B cell (primary cell): ENCODE results near the gene TSC22D1. TPM values are rescaled to one million over a fixed set of nuclear protein-coding genes. Genes with fewer than 3 reads are reported as not detected.

ENCODE experiments used
- ATAC-seq: fragments of 200-7000 bp; cut with Tn5 transposase; one replicate; pipeline ENCODE4 v1.10.0; 2021; ENCODE audit warnings: low read depth, mild to moderate bottlenecking, moderate number of reproducible peaks, moderate library complexity
- CTCF ChIA-PET: fragments of 350-600 bp; sonication (Branson Sonifier 250); formaldehyde crosslinking; loops from one replicate; lab custom pipeline; 2021; ENCODE audit warnings: antibody characterized with exemption, inconsistent platforms; lab: Charles Lee
- POLR2A ChIA-PET: fragments of 350-600 bp; sonication (Branson Sonifier 250); formaldehyde crosslinking; loops from one replicate; lab custom pipeline; 2021; ENCODE audit warnings: antibody characterized with exemption; lab: Charles Lee
- DNase-seq: peaks from one replicate; pipeline ENCODE4 v3.0.0; 2013
- H2AFZ ChIP-seq: 2 replicates; pipeline ENCODE4 v1.6.1; 2012; ENCODE audit warnings: mild to moderate bottlenecking, low read depth, low read length; ENCODE audit not compliant: insufficient read depth, poor library complexity, severe bottlenecking
- H3K27ac ChIP-seq, 2 donors: 1 replicate in 1 of 2; 2 replicates in 1 of 2; pipeline ENCODE4 v1.5.1; 2012 to 2013; ENCODE audit warnings: low read length in 2 of 2, mild to moderate bottlenecking in 2 of 2, moderate library complexity in 1 of 2
- H3K27me3 ChIP-seq, 4 experiments: fragments of 200-600 bp in 1 of 4; sonication (generic) in 1 of 4; replicated peaks in 1 of 4; 1 replicate in 2 of 4; 2 replicates in 2 of 4; pipeline versions ENCODE4 v1.6.1 to v1.7.0; 2013 to 2016; ENCODE audit warnings: low read length in 3 of 4, mild to moderate bottlenecking in 2 of 4, mixed read lengths in 1 of 4, moderate library complexity in 1 of 4; ENCODE audit not compliant: insufficient read depth in 4 of 4, control insufficient read depth in 3 of 4; ENCODE audit errors: control extremely low read depth in 1 of 4
- H3K36me3 ChIP-seq, 2 experiments: replicated peaks in 1 of 2; 1 replicate in 1 of 2; 2 replicates in 1 of 2; pipeline versions ENCODE4 v1.6.1 to v1.7.1; 2013; ENCODE audit warnings: low read length in 1 of 2; ENCODE audit not compliant: insufficient read depth in 2 of 2, control insufficient read depth in 1 of 2; ENCODE audit errors: control extremely low read depth in 1 of 2, extremely low read depth in 1 of 2
- H3K4me1 ChIP-seq, 2 donors: fragments of 200-600 bp in 1 of 2; sonication (generic) in 1 of 2; 1 replicate in 1 of 2; 2 replicates in 1 of 2; pipeline versions ENCODE4 v1.5.1 to v1.6.1; 2013 to 2017; ENCODE audit warnings: low read length in 2 of 2; ENCODE audit not compliant: control insufficient read depth in 2 of 2, insufficient read depth in 2 of 2
- H3K4me2 ChIP-seq: replicated peaks from 2 replicates; pipeline ENCODE3; 2012; ENCODE audit warnings: mild to moderate bottlenecking, low read depth, low read length; ENCODE audit not compliant: poor library complexity, severe bottlenecking
- H3K4me3 ChIP-seq, 5 experiments: fragments of 200-600 bp in 1 of 5; sonication (generic) in 1 of 5; 1 replicate in 3 of 5; 2 replicates in 2 of 5; pipeline versions ENCODE4 v1.5.1 to v1.7.0; 2011 to 2016; ENCODE audit warnings: low read length in 4 of 5, mild to moderate bottlenecking in 4 of 5, low read depth in 2 of 5, control low read depth in 1 of 5, moderate library complexity in 1 of 5; ENCODE audit not compliant: insufficient read depth in 1 of 5; ENCODE audit errors: control extremely low read depth in 1 of 5, extremely low read depth in 1 of 5
- H3K79me2 ChIP-seq: fragments of 200-600 bp; sonication (generic); one replicate; pipeline ENCODE4 v1.6.0; 2016; ENCODE audit warnings: low read length; ENCODE audit not compliant: control insufficient read depth, insufficient read depth
- H3K9ac ChIP-seq: fragments of 200-600 bp; sonication (generic); 2 replicates; pipeline ENCODE4 v1.6.1; 2017; ENCODE audit warnings: mild to moderate bottlenecking, low read length, moderate library complexity
- H3K9me3 ChIP-seq, 3 donors: one replicate each; pipeline versions ENCODE4 v1.6.1 to v1.7.1; 2013; ENCODE audit warnings: low read length in 2 of 3; ENCODE audit not compliant: control insufficient read depth in 2 of 3, insufficient read depth in 1 of 3; ENCODE audit errors: control extremely low read depth in 1 of 3
- H4K20me1 ChIP-seq: 2 replicates; pipeline ENCODE4 v1.6.0; 2012; ENCODE audit warnings: mild to moderate bottlenecking, low read length; ENCODE audit not compliant: insufficient read depth, control insufficient read depth, poor library complexity, severe bottlenecking
- H3K27ac Mint-ChIP-seq: one replicate; pipeline ENCODE4 v1.8.0; 2021; ENCODE audit warnings: mixed read lengths
- H3K27me3 Mint-ChIP-seq: one replicate; pipeline ENCODE4 v1.8.0; 2021; ENCODE audit warnings: mixed read lengths
- H3K4me1 Mint-ChIP-seq: one replicate; pipeline ENCODE4 v1.8.0; 2021; ENCODE audit warnings: mixed read lengths
- H3K4me3 Mint-ChIP-seq: one replicate; pipeline ENCODE4 v1.8.0; 2021; ENCODE audit warnings: mixed read lengths
- H3K9me3 Mint-ChIP-seq: one replicate; pipeline ENCODE4 v1.8.0; 2022; ENCODE audit warnings: mixed read lengths; ENCODE audit not compliant: insufficient read depth
- CTCF ChIP-seq: fragments of 200-600 bp; IDR thresholded peaks from one replicate; pipeline ENCODE4 v1.8.0; 2022; ENCODE audit warnings: antibody characterized with exemption, mild to moderate bottlenecking
- EZH2 ChIP-seq: IDR thresholded peaks from 2 replicates; pipeline ENCODE4 v1.6.1; 2012; ENCODE audit warnings: borderline replicate concordance, low read depth, mild to moderate bottlenecking, moderate library complexity, low read length; ENCODE audit not compliant: insufficient read depth, poor library complexity, severe bottlenecking
- WGBS: methylation state at CpG from one replicate; pipeline ENCODE4 v1.1.5; 2013; ENCODE audit warnings: missing lambda C conversion rate; ENCODE audit not compliant: insufficient coverage; 5-methylcytosine and 5-hydroxymethylcytosine counted together
- intact Hi-C: fragments of 100-400 bp; cut with micrococcal nuclease; formaldehyde crosslinking; loops from one replicate; pipeline ENCODE4 v1.10.0; 2022
- polyA plus RNA-seq: library from polyadenylated mRNA; depleted of rRNA; stranded (reverse); fragments of >200 nt; gene quantifications from 2 replicates; pipeline ENCODE4 v1.2.3, GENCODE V29; 2012
- total RNA-seq, 2 donors: library from RNA; stranded (reverse); fragments of 120-200 nt in 1 of 2; gene quantifications; 1 replicate in 1 of 2; 2 replicates in 1 of 2; pipeline versions ENCODE4 v1.2.3 to v1.2.4, GENCODE V29; 2013 to 2022

Gene TSC22D1
- total and polyA plus RNA-seq, 2 donors (not counting 1 experiment from before 2014, with no cell fraction given) = 7.0 to 36.6 TPM

DNA sequence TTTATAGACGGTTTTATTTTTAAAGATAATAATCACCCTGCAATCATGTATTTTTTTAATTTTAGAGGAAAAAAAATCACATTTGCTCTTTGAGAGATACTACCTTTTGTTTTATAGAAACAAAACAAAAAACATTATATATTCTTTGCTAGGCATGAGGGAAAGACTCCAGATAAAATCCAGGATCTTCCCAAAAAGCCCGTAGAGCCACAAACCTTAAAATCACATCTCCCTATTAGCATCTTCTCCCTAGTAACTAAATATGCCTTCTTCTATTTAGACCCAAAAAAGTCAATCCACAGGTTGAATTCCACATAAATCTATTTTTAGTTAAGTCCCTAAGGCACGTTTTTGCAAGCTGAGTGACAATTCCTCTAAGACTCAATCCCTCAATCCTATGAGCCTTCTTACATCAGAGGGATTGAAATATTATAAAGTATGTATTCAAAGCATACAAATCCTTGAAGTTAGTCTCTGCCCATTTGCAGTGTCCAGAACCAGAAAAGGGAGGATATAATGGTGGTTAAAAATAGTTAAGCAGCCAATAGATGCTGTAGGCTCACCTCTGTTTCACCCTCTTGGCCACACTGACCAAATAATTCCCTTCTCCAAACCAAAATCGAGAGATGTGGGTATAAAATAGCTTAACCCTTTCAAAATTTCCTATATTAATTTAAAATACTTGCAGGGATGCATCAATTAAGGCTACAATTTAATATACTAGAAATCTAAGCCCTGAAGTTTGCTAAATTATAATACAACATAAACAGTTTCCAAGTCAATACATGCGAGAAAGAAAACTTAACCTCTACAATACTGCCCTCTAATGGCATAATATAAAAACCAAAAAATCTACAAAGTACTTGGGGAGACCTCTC is 138.5 kb downstream of the TSC22D1 start:
- Histone ChIP-seq H3K27ac (peak overlapping the region; percentile 32 to 54), H4K20me1 (no peaks in the 10 kb centered on the region), H3K4me1 (peaks cover 22 to 30% of the 10 kb centered on the region in 2 donors), H3K4me2 (peak overlapping the region; percentile 94), H3K9ac (peak overlapping the region; percentile 80), H3K27me3 (peaks cover 0 to 16% (median 0%) of the 10 kb centered on the region in 4 experiments), H3K79me2 (no peaks in the 10 kb centered on the region), H3K36me3 (no peaks in the 10 kb centered on the region), H2AFZ (peak overlapping the region; percentile 74), H3K4me3 (peak overlapping the region in 4 of 5 experiments; percentile 52 to 90 (median 71)), H3K9me3 (no peaks in the 10 kb centered on the region)
- peak; percentile 75 for TF ChIP-seq CTCF
- no peak for TF ChIP-seq EZH2
- ChIA-PET POLR2A (interaction anchor here (0.7 kb wide), 1 partner anchor 194 kb away, joined by 4 read pairs; no protein-coding TSS in a partner anchor), CTCF (interaction anchor here (0.6 to 12.2 kb wide), 13 partner anchors 9 to 531 kb away, joined by 3 to 260 read pairs (median 7); no protein-coding TSS in a partner anchor)
- Mint-ChIP-seq H3K27me3 (peaks cover 11% of the 10 kb centered on the region), H3K27ac (no peak overlapping the region), H3K9me3 (no peaks in the 10 kb centered on the region), H3K4me3 (peak overlapping the region; percentile 89), H3K4me1 (peaks cover 29% of the 10 kb centered on the region)
- intact Hi-C loops = loop anchor here (1.0 kb wide), 4 partner anchors 194 to 529 kb away; no protein-coding TSS in a partner anchor
- DNase-seq = peak; percentile 70
- WGBS = 55% methylated on average over 1 of the region's 5 CpGs
- no peak for ATAC-seq
